ENCODE data around the gene ANKRD63. TPM values are rescaled to one million over a fixed set of nuclear protein-coding genes. Genes with fewer than 3 reads are reported as not detected.

The ANKRD63 gene
- total and polyA plus RNA-seq, 9 of the 15 experiments (the other 6 are each of a cell fraction or from before 2014, with no cell fraction given): 1.3 to 2.0 (median 1.8) TPM; not detected in 6

DNA sequence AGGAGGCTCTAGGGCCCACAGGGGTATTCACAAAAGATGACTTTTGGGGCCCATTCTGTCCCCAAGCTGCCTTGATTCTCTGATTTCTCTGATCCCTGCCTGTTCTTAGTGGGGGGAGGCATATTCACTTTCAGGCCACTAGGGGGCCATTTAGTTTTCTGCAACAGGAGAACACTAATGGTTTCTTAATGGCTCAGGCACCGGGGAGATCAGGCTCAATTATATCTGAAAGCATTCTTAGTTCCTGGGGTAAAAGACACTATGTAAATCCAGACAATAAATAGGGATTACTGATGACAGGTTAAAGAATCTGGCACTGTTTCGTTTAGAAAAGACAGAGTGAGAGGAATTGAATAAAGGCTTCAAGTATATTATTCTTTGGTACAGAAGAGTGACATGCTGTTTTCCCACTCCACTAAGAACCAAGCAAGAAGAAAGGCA lies 38.1 kb upstream of the ANKRD63 start (continued):
- TF ChIP-seq MYC (IDR thresholded peaks at IDR 0.05; ENCODE audit: low read depth, low read length) (no peak), MYC (CRISPR knock-in tag; IDR thresholded peaks at IDR 0.05; ENCODE audit: borderline replicate concordance, low read depth) (no peak), ZNF780A (CRISPR knock-in tag; IDR thresholded peaks at IDR 0.05) (no peak), MTF1 (CRISPR knock-in tag; IDR thresholded peaks at IDR 0.05; ENCODE audit: borderline replicate concordance) (no peak), ZNF184 (CRISPR knock-in tag; IDR thresholded peaks at IDR 0.05) (no peak), ESRRB (CRISPR knock-in tag; IDR thresholded peaks at IDR 0.05; ENCODE audit: borderline replicate concordance) (no peak), RCOR1 (IDR thresholded peaks at IDR 0.05; ENCODE audit: borderline replicate concordance in 1 of 2, low read depth in 2 of 2, low read length in 2 of 2) (0 out of 4 replicates have a peak, but pooled peaks of 1 of the 2 experiments have one; percentile 13), IFI16 (CRISPR knock-in tag; IDR thresholded peaks at IDR 0.05) (no peak), MAZ (CRISPR knock-in tag; conservative IDR thresholded peaks at IDR 0.05 in 1 of 2, IDR thresholded peaks at IDR 0.05 in 1 of 2) (peak in 1 of 2 experiments; percentile 45; a peak in 1 of 4 replicates), THRAP3 (IDR thresholded peaks at IDR 0.05; ENCODE audit: borderline replicate concordance) (no peak), SRSF3 (IDR thresholded peaks at IDR 0.05; ENCODE audit: insufficient read depth, low read length) (no peak), XRCC5 (IDR thresholded peaks at IDR 0.05; ENCODE audit: low read depth, low read length) (peak; percentile 52; the same call in 1 of the 2 replicates), SMC3 (conservative IDR thresholded peaks at IDR 0.05; ENCODE audit: insufficient read depth, low read depth, low read length) (peak; percentile 54; the same call in 1 of the 2 replicates), KLF1 (tag; IDR thresholded peaks at IDR 0.05) (no peak), RBBP5 (IDR thresholded peaks at IDR 0.05; ENCODE audit: borderline replicate concordance, insufficient read depth, low read length, poor library complexity, severe bottlenecking) (no peak)
- TF ChIP-seq, protein P1, sequence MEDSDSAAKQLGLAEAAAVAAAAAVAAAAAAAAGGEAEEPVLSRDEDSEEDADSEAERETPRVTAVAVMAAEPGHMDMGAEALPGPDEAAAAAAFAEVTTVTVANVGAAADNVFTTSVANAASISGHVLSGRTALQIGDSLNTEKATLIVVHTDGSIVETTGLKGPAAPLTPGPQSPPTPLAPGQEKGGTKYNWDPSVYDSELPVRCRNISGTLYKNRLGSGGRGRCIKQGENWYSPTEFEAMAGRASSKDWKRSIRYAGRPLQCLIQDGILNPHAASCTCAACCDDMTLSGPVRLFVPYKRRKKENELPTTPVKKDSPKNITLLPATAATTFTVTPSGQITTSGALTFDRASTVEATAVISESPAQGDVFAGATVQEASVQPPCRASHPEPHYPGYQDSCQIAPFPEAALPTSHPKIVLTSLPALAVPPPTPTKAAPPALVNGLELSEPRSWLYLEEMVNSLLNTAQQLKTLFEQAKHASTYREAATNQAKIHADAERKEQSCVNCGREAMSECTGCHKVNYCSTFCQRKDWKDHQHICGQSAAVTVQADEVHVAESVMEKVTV (CRISPR knock-in tag; IDR thresholded peaks at IDR 0.05): peak; percentile 45; the same call in 1 of the 2 replicates
- TF ChIP-seq, protein P2, sequence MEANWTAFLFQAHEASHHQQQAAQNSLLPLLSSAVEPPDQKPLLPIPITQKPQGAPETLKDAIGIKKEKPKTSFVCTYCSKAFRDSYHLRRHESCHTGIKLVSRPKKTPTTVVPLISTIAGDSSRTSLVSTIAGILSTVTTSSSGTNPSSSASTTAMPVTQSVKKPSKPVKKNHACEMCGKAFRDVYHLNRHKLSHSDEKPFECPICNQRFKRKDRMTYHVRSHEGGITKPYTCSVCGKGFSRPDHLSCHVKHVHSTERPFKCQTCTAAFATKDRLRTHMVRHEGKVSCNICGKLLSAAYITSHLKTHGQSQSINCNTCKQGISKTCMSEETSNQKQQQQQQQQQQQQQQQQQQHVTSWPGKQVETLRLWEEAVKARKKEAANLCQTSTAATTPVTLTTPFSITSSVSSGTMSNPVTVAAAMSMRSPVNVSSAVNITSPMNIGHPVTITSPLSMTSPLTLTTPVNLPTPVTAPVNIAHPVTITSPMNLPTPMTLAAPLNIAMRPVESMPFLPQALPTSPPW (CRISPR knock-in tag; IDR thresholded peaks at IDR 0.05): peak; percentile 60
- TF ChIP-seq, protein P3, sequence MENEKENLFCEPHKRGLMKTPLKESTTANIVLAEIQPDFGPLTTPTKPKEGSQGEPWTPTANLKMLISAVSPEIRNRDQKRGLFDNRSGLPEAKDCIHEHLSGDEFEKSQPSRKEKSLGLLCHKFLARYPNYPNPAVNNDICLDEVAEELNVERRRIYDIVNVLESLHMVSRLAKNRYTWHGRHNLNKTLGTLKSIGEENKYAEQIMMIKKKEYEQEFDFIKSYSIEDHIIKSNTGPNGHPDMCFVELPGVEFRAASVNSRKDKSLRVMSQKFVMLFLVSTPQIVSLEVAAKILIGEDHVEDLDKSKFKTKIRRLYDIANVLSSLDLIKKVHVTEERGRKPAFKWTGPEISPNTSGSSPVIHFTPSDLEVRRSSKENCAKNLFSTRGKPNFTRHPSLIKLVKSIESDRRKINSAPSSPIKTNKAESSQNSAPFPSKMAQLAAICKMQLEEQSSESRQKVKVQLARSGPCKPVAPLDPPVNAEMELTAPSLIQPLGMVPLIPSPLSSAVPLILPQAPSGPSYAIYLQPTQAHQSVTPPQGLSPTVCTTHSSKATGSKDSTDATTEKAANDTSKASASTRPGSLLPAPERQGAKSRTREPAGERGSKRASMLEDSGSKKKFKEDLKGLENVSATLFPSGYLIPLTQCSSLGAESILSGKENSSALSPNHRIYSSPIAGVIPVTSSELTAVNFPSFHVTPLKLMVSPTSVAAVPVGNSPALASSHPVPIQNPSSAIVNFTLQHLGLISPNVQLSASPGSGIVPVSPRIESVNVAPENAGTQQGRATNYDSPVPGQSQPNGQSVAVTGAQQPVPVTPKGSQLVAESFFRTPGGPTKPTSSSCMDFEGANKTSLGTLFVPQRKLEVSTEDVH (IDR thresholded peaks at IDR 0.05; ENCODE audit: low read depth, partially characterized antibody): no peak
- TF ChIP-seq, protein P4, sequence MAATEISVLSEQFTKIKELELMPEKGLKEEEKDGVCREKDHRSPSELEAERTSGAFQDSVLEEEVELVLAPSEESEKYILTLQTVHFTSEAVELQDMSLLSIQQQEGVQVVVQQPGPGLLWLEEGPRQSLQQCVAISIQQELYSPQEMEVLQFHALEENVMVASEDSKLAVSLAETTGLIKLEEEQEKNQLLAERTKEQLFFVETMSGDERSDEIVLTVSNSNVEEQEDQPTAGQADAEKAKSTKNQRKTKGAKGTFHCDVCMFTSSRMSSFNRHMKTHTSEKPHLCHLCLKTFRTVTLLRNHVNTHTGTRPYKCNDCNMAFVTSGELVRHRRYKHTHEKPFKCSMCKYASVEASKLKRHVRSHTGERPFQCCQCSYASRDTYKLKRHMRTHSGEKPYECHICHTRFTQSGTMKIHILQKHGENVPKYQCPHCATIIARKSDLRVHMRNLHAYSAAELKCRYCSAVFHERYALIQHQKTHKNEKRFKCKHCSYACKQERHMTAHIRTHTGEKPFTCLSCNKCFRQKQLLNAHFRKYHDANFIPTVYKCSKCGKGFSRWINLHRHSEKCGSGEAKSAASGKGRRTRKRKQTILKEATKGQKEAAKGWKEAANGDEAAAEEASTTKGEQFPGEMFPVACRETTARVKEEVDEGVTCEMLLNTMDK (IDR thresholded peaks at IDR 0.05; ENCODE audit: borderline replicate concordance, insufficient read depth, low read depth, low read length, poor library complexity, severe bottlenecking): peak; percentile 65

Measured in K562 (cell line).